Raji (cell line): ENCODE measurements around the gene SLC12A7.

Experiments
- POLR2A ChIP-seq: IDR thresholded peaks from 2 replicates; pipeline ENCODE4 v1.6.1; 2011; ENCODE audit warnings: low read depth, low read length, control low read depth; ENCODE audit not compliant: insufficient read depth

The SLC12A7 gene

GRCh38 chr5:1062761-1063568 lies 48.9 kb downstream of the SLC12A7 start:
- TF ChIP-seq POLR2A = no peak

GRCh38 chr5:1061916-1062315 lies 49.9 kb downstream of the SLC12A7 start:
- no peak for TF ChIP-seq POLR2A

GRCh38 chr5:1060535-1060981 lies 51.3 kb downstream of the SLC12A7 start:
- no peak for TF ChIP-seq POLR2A

- no peak for TF ChIP-seq POLR2A
These were observed 52.0 kb downstream of the SLC12A7 start for GRCh38 chr5:1059884-1060263.

- no peak for TF ChIP-seq POLR2A
These were observed 52.6 kb downstream of the SLC12A7 start for GRCh38 chr5:1058988-1059883.

GRCh38 chr5:1058083-1058945 lies 53.5 kb downstream of the SLC12A7 start:
- TF ChIP-seq POLR2A = no peak

GRCh38 chr5:1057485-1058082 lies 54.3 kb downstream of the SLC12A7 start:
- no peak for TF ChIP-seq POLR2A

- no peak for TF ChIP-seq POLR2A
These were observed 55.0 kb downstream of the SLC12A7 start for GRCh38 chr5:1056611-1057484.

- TF ChIP-seq POLR2A = no peak
These were observed 55.8 kb downstream of the SLC12A7 start for GRCh38 chr5:1055896-1056610.

GRCh38 chr5:1054799-1055775 lies 56.8 kb downstream of the SLC12A7 start:
- no peak for TF ChIP-seq POLR2A

- TF ChIP-seq POLR2A = no peak
These were observed 57.7 kb downstream of the SLC12A7 start for GRCh38 chr5:1054018-1054798.

- TF ChIP-seq POLR2A = no peak
These were observed 58.4 kb downstream of the SLC12A7 start for GRCh38 chr5:1053391-1054017.
